Right forelimb (tissue), 1 donor: Measurements from ENCODE around the gene ARL5C.

Experiments used
- DNase-seq: peaks from one replicate; pipeline ENCODE4 v3.0.0-alpha.2; 2018

Gene ARL5C

GRCh38 chr17:39165841-39166349 is at the start of gene ARL5C:
ARL5C (minus strand) TSS chr17:39166161; CDS start chr17:39165760, 401 bp downstream.
- DNase-seq: no peak

- no peak for DNase-seq
These were observed 47.9 kb upstream of the ARL5C start for GRCh38 chr17:39213852-39214251.

GRCh38 chr17:39212841-39213480 is 47.0 kb upstream of the ARL5C start:
- DNase-seq: no peak

- no peak for DNase-seq
These were observed 46.3 kb upstream of the ARL5C start for GRCh38 chr17:39212195-39212810.

GRCh38 chr17:39210093-39210434 is 44.1 kb upstream of the ARL5C start:
- no peak for DNase-seq

- DNase-seq: peak; percentile 83
These were observed 43.5 kb upstream of the ARL5C start for GRCh38 chr17:39209317-39210092.

GRCh38 chr17:39208893-39209292 is 42.9 kb upstream of the ARL5C start:
- no peak for DNase-seq

- no peak for DNase-seq
These were observed 42.2 kb upstream of the ARL5C start for GRCh38 chr17:39208136-39208535.

GRCh38 chr17:39205112-39205526 is 39.2 kb upstream of the ARL5C start:
- DNase-seq: no peak

GRCh38 chr17:39204245-39204644 is 38.3 kb upstream of the ARL5C start:
- DNase-seq: no peak

- no peak for DNase-seq
These were observed 35.1 kb upstream of the ARL5C start for GRCh38 chr17:39200957-39201510.

GRCh38 chr17:39200070-39200879 is 34.3 kb upstream of the ARL5C start, which contains the start of gene RPL19:
RPL19 (plus strand) TSS chr17:39200283; CDS start chr17:39200345, 62 bp downstream.
- peak; percentile 87 for DNase-seq

GRCh38 chr17:39199820-39200069 is 33.8 kb upstream of the ARL5C start:
- DNase-seq: peak; percentile 87

- DNase-seq: no peak
These were observed 32.2 kb upstream of the ARL5C start for GRCh38 chr17:39198186-39198566.

GRCh38 chr17:39197380-39198185 is 31.6 kb upstream of the ARL5C start, which contains the start of gene CACNB1:
CACNB1 (minus strand) TSS chr17:39197669; CDS start chr17:39197495, 174 bp downstream.
- peak; percentile 89 for DNase-seq

- DNase-seq: no peak
These were observed 30.9 kb upstream of the ARL5C start for GRCh38 chr17:39196808-39197291.

GRCh38 chr17:39196241-39196807 is 30.4 kb upstream of the ARL5C start:
- peak; percentile 72 for DNase-seq

- peak; percentile 65 for DNase-seq
These were observed 29.7 kb upstream of the ARL5C start for GRCh38 chr17:39195568-39196160.

GRCh38 chr17:39194985-39195524 is 29.1 kb upstream of the ARL5C start:
- no peak for DNase-seq
